ENCODE results near the gene PRKG1. TPM values are rescaled to one million over a fixed set of nuclear protein-coding genes. Genes with fewer than 3 reads are reported as not detected.

Gene PRKG1
- total and polyA plus RNA-seq, 2 experiments from 2014 or later = 18.2 to 21.1 TPM

DNA sequence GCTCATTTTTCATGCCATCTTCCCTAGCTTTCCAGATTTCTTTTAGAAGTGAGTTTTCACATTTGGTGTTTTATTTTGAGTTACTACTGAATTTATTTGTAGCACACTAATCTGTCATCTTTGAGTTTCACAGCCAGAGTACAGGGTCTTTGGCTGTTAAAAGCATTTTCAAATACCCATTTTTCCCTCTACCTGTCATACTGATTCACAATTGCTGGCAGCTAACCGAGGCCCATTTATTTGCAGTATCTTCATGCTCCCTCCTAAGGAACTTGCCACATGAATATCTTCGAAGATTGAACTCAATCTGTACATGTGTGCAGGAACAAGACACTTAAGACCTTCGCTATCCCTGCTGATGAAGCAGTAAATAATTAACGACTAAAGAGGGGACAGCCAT, 1194.9 kb downstream of the PRKG1 start (continued):
- no peak for TF ChIP-seq POLR2AphosphoS5 (IDR thresholded peaks at IDR 0.05; ENCODE audit: low read depth)
- no peak for TF ChIP-seq EZH2 (IDR thresholded peaks at IDR 0.05; ENCODE audit: low read depth, unreplicated experiment)
- TF ChIP-seq EZH2phosphoT487 (IDR thresholded peaks at IDR 0.05; ENCODE audit: unreplicated experiment) = no peak
- TF ChIP-seq, protein P1, sequence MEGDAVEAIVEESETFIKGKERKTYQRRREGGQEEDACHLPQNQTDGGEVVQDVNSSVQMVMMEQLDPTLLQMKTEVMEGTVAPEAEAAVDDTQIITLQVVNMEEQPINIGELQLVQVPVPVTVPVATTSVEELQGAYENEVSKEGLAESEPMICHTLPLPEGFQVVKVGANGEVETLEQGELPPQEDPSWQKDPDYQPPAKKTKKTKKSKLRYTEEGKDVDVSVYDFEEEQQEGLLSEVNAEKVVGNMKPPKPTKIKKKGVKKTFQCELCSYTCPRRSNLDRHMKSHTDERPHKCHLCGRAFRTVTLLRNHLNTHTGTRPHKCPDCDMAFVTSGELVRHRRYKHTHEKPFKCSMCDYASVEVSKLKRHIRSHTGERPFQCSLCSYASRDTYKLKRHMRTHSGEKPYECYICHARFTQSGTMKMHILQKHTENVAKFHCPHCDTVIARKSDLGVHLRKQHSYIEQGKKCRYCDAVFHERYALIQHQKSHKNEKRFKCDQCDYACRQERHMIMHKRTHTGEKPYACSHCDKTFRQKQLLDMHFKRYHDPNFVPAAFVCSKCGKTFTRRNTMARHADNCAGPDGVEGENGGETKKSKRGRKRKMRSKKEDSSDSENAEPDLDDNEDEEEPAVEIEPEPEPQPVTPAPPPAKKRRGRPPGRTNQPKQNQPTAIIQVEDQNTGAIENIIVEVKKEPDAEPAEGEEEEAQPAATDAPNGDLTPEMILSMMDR (conservative IDR thresholded peaks at IDR 0.05; ENCODE audit: low read depth in 2 of 2) = no peak

DNA sequence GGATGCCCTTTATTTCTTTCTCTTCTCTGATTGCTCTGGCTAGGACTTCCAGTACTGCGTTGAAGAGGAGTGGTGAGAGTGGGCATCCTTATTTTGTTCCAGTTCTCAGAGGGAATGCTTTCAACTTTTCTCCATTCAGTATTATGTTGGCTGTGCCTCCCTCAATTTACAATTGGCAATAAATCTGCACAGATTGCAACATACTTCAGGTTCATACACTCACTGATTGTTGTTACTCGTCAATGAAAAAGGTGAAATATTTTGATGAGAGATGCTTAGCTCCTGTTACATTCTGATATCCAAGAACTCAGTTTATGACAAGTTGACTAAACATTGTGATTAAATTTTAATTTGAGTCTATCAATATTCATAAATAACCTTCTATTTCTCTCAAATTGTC, 1201.9 kb downstream of the PRKG1 start:
- Mint-ChIP-seq H3K27ac (no peak overlapping the region), H3K36me3 (ENCODE audit: low read depth) (peaks cover 12% of the 10 kb centered on the region; the same call in 2 of the 3 replicates), H3K27me3 (ENCODE audit: insufficient read depth, low read depth, poor library complexity) (no peaks in the 10 kb centered on the region), H3K4me3 (no peak overlapping the region), H3K9me3 (peaks cover 9% of the 10 kb centered on the region; the same call in 2 of the 3 replicates), H3K4me1 (peaks cover 2% of the 10 kb centered on the region; the same call in 1 of the 3 replicates)
- Histone ChIP-seq H3K4me2 (no peak overlapping the region), H3K27me3 (ENCODE audit: insufficient read depth) (no peaks in the 10 kb centered on the region), H3K4me1 (ENCODE audit: insufficient read depth) (no peaks in the 10 kb centered on the region), H4K20me1 (replicated peaks; ENCODE audit: insufficient read depth) (no peaks in the 10 kb centered on the region), H3K79me2 (replicated peaks; ENCODE audit: insufficient read depth) (no peaks in the 10 kb centered on the region), H3K36me3 (ENCODE audit: insufficient read depth) (no peaks in the 10 kb centered on the region), H2AFZ (no peak overlapping the region), H3K4me3 (no peak overlapping the region), H3K27ac (ENCODE audit: low read depth) (no peak overlapping the region), H3K9me2 (ENCODE audit: insufficient read depth) (no peaks in the 10 kb centered on the region), H3F3A (replicated peaks; ENCODE audit: low read depth) (no peaks in the 10 kb centered on the region)
- TF ChIP-seq NANOG (IDR thresholded peaks at IDR 0.05; ENCODE audit: borderline replicate concordance) = no peak
- ATAC-seq (no peak), DNase-seq (ENCODE audit: low spot score) (no peak)

DNA sequence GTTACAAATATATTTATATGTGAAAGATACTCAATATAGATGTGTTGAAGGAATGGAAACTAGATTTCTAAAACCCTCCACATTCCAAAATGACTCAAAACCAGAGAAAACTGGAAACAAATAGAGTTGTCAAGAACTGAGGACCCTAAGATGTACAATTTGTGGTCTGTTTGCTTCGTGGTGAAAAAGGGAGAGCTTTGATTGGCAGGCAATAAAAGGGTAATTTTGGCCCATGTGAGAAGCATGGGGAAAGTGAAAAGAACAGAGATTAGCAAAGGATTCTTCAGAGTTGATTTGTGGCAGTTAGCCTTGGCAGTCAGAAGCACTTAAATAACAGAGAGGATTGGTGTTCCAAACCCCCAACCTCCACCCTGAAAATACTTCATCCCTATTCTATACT, 1202.7 kb downstream of the PRKG1 start:
- no peaks in the 10 kb centered on the region for H3F3A ChIP-seq (replicated peaks; ENCODE audit: low read depth)
- no peaks in the 10 kb centered on the region for H3K36me3 ChIP-seq (ENCODE audit: insufficient read depth)
- no peaks in the 10 kb centered on the region for H3K9me2 ChIP-seq (ENCODE audit: insufficient read depth)
- H3K27me3 ChIP-seq (ENCODE audit: insufficient read depth) = no peaks in the 10 kb centered on the region
- ATAC-seq (no peak), DNase-seq (ENCODE audit: low spot score) (no peak)
- H2AFZ ChIP-seq = no peak overlapping the region
- H3K4me3 ChIP-seq = no peak overlapping the region
- H3K27ac ChIP-seq (ENCODE audit: low read depth) = no peak overlapping the region
- H3K4me3 Mint-ChIP-seq = no peak overlapping the region
- no peak overlapping the region for H3K27ac Mint-ChIP-seq
- TF ChIP-seq, protein P2, sequence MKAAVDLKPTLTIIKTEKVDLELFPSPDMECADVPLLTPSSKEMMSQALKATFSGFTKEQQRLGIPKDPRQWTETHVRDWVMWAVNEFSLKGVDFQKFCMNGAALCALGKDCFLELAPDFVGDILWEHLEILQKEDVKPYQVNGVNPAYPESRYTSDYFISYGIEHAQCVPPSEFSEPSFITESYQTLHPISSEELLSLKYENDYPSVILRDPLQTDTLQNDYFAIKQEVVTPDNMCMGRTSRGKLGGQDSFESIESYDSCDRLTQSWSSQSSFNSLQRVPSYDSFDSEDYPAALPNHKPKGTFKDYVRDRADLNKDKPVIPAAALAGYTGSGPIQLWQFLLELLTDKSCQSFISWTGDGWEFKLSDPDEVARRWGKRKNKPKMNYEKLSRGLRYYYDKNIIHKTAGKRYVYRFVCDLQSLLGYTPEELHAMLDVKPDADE (IDR thresholded peaks at IDR 0.05) = no peak
- TF ChIP-seq NANOG (IDR thresholded peaks at IDR 0.05; ENCODE audit: borderline replicate concordance) (no peak), EZH2phosphoT487 (IDR thresholded peaks at IDR 0.05; ENCODE audit: unreplicated experiment) (no peak)
- peaks cover 12% of the 10 kb centered on the region; the same call in 2 of the 3 replicates for H3K36me3 Mint-ChIP-seq (ENCODE audit: low read depth)
- H3K79me2 ChIP-seq (replicated peaks; ENCODE audit: insufficient read depth) = no peaks in the 10 kb centered on the region
- H3K4me1 Mint-ChIP-seq = peaks cover 2% of the 10 kb centered on the region; the same call in 1 of the 3 replicates
- no peak overlapping the region for H3K4me2 ChIP-seq
- H3K9me3 Mint-ChIP-seq = peaks cover 9% of the 10 kb centered on the region; the same call in 2 of the 3 replicates
- H4K20me1 ChIP-seq (replicated peaks; ENCODE audit: insufficient read depth) = no peaks in the 10 kb centered on the region
- no peaks in the 10 kb centered on the region for H3K27me3 Mint-ChIP-seq (ENCODE audit: insufficient read depth, low read depth, poor library complexity)
- no peaks in the 10 kb centered on the region for H3K4me1 ChIP-seq (ENCODE audit: insufficient read depth)

All from GM23338 (cell line).